Measurements from ENCODE around the gene PLA1A. TPM values are rescaled to one million over a fixed set of nuclear protein-coding genes. Genes with fewer than 3 reads are reported as not detected.

The PLA1A gene
- total RNA-seq, 1 experiment from 2014 or later: not detected

DNA sequence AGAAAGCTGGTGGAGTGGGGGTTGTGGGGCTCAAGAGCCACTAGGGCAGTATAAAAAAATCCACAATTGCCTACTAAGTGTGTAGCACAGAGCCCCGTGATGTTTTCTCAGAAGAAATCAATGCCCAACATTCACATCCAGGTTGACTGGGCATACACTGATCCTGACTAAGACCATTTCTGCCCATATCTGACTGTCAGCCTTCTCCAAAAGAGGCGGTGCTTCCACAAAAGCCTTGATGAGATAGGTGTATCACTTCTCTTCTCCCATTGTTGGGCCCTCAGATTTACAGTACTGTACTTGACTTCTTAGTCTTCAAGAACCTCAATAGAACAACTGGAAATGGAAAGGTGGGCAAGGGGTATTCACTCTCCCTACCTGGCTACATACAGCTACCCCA is 61.3 kb downstream of the PLA1A start:
- Histone ChIP-seq H3K9me3 (ENCODE audit: insufficient read depth, low read depth) (no peaks in the 10 kb centered on the region), H3K27me3 (ENCODE audit: insufficient read depth, low read depth) (no peaks in the 10 kb centered on the region), H3K4me3 (no peak overlapping the region), H3K36me3 (ENCODE audit: low read depth) (no peaks in the 10 kb centered on the region), H3K79me2 (ENCODE audit: low read depth) (no peaks in the 10 kb centered on the region), H3K27ac (no peak overlapping the region), H3K4me2 (no peak overlapping the region), H3K4me1 (replicated peaks; ENCODE audit: insufficient read depth) (no peaks in the 10 kb centered on the region), H2AFZ (no peak overlapping the region), H3K9me2 (ENCODE audit: insufficient read depth) (no peaks in the 10 kb centered on the region), H4K20me1 (ENCODE audit: insufficient read depth) (no peaks in the 10 kb centered on the region), H3F3A (ENCODE audit: insufficient read depth, low read depth) (no peaks in the 10 kb centered on the region)
- BruUV-seq (replicated peaks): no TSS peak
- DNase-seq: no peak
- TF ChIP-seq, protein P1, sequence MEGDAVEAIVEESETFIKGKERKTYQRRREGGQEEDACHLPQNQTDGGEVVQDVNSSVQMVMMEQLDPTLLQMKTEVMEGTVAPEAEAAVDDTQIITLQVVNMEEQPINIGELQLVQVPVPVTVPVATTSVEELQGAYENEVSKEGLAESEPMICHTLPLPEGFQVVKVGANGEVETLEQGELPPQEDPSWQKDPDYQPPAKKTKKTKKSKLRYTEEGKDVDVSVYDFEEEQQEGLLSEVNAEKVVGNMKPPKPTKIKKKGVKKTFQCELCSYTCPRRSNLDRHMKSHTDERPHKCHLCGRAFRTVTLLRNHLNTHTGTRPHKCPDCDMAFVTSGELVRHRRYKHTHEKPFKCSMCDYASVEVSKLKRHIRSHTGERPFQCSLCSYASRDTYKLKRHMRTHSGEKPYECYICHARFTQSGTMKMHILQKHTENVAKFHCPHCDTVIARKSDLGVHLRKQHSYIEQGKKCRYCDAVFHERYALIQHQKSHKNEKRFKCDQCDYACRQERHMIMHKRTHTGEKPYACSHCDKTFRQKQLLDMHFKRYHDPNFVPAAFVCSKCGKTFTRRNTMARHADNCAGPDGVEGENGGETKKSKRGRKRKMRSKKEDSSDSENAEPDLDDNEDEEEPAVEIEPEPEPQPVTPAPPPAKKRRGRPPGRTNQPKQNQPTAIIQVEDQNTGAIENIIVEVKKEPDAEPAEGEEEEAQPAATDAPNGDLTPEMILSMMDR (conservative IDR thresholded peaks at IDR 0.05): no peak
- TF ChIP-seq EZH2 (IDR thresholded peaks at IDR 0.05; ENCODE audit: low read depth): no peak
- POLR2A ChIA-PET (ENCODE audit: unreplicated experiment): no interaction called here
- intact Hi-C loops (cut with micrococcal nuclease; ENCODE audit: unreplicated experiment): no loop called here
- CTCF ChIA-PET: no interaction called here

- no TSS peak for BruUV-seq (replicated peaks)
- POLR2A ChIA-PET (ENCODE audit: unreplicated experiment): no interaction called here
- no peaks in the 10 kb centered on the region for H4K20me1 ChIP-seq (ENCODE audit: insufficient read depth)
Measured at GRCh38 chr3:119659606-119660291, 62.1 kb downstream of the PLA1A start.

GRCh38 chr3:119660474-119661440 is 63.1 kb downstream of the PLA1A start, which contains the start of gene POPDC2:
TSS of gene POPDC2 (minus strand) at chr3:119660589. CDS start at chr3:119660423, 166 bp downstream.
- intact Hi-C loops (cut with micrococcal nuclease; ENCODE audit: unreplicated experiment): no loop called here

More at GRCh38 chr3:119659606-119660291, 62.1 kb downstream of the PLA1A start:
- H2AFZ ChIP-seq: no peak overlapping the region
- no peak overlapping the region for H3K4me2 ChIP-seq
- no peak for DNase-seq
- TF ChIP-seq EZH2 (IDR thresholded peaks at IDR 0.05; ENCODE audit: low read depth): no peak
- TF ChIP-seq, protein P1 (conservative IDR thresholded peaks at IDR 0.05): no peak
- no peaks in the 10 kb centered on the region for H3K9me3 ChIP-seq (ENCODE audit: insufficient read depth, low read depth)
- H3F3A ChIP-seq (ENCODE audit: insufficient read depth, low read depth): no peaks in the 10 kb centered on the region
- no peaks in the 10 kb centered on the region for H3K79me2 ChIP-seq (ENCODE audit: low read depth)
- H3K27me3 ChIP-seq (ENCODE audit: insufficient read depth, low read depth): no peaks in the 10 kb centered on the region
- no peak overlapping the region for H3K4me3 ChIP-seq
- no peaks in the 10 kb centered on the region for H3K9me2 ChIP-seq (ENCODE audit: insufficient read depth)
- H3K27ac ChIP-seq: no peak overlapping the region
- intact Hi-C loops (cut with micrococcal nuclease; ENCODE audit: unreplicated experiment): no loop called here
- H3K4me1 ChIP-seq (replicated peaks; ENCODE audit: insufficient read depth): no peaks in the 10 kb centered on the region
- no peaks in the 10 kb centered on the region for H3K36me3 ChIP-seq (ENCODE audit: low read depth)
- CTCF ChIA-PET: no interaction called here

More at GRCh38 chr3:119660474-119661440, 63.1 kb downstream of the PLA1A start, which contains the start of gene POPDC2:
- H3F3A ChIP-seq (ENCODE audit: insufficient read depth, low read depth): no peaks in the 10 kb centered on the region
- POLR2A ChIA-PET (ENCODE audit: unreplicated experiment): no interaction called here
- H4K20me1 ChIP-seq (ENCODE audit: insufficient read depth): no peaks in the 10 kb centered on the region
- H3K4me1 ChIP-seq (replicated peaks; ENCODE audit: insufficient read depth): no peaks in the 10 kb centered on the region
- no peaks in the 10 kb centered on the region for H3K36me3 ChIP-seq (ENCODE audit: low read depth)
- H3K9me3 ChIP-seq (ENCODE audit: insufficient read depth, low read depth): no peaks in the 10 kb centered on the region
- no peaks in the 10 kb centered on the region for H3K27me3 ChIP-seq (ENCODE audit: insufficient read depth, low read depth)
- H3K79me2 ChIP-seq (ENCODE audit: low read depth): no peaks in the 10 kb centered on the region
- H2AFZ ChIP-seq: no peak within 1 kb of the TSS
- TF ChIP-seq EZH2 (IDR thresholded peaks at IDR 0.05; ENCODE audit: low read depth): no peak
- TF ChIP-seq, protein P1 (conservative IDR thresholded peaks at IDR 0.05): no peak
- BruUV-seq (replicated peaks): no TSS peak
- H3K27ac ChIP-seq: no peak within 1 kb of the TSS
- CTCF ChIA-PET: no interaction called here
- H3K4me2 ChIP-seq: no peak within 1 kb of the TSS
- H3K9me2 ChIP-seq (ENCODE audit: insufficient read depth): no peaks in the 10 kb centered on the region
- DNase-seq: no peak
- H3K4me3 ChIP-seq: no peak within 1 kb of the TSS

All from PC-9 (cell line).